Keratinocyte (primary cell): Measurements from ENCODE around the gene HADH.

Source experiments
- CTCF ChIP-seq, 3 experiments: IDR thresholded peaks in 1 of 3; conservative IDR thresholded peaks in 1 of 3; optimal IDR thresholded peaks in 1 of 3; 2 replicates in 2 of 3; 3 replicates in 1 of 3; pipeline versions ENCODE3 to v1.5.1; 2011; ENCODE audit warnings: low read length in 3 of 3, mild to moderate bottlenecking in 3 of 3, moderate library complexity in 2 of 3, control low read depth in 1 of 3, inconsistent platforms in 1 of 3; ENCODE audit not compliant: insufficient read depth in 2 of 3; ENCODE audit errors: extremely low read depth in 1 of 3
- EZH2 ChIP-seq: IDR thresholded peaks from one replicate; pipeline ENCODE4 v1.6.1; 2012; ENCODE audit warnings: inconsistent platforms, mild to moderate bottlenecking, low read length, moderate library complexity

- TF ChIP-seq CTCF (optimal IDR thresholded peaks at IDR 0.05 in 1 of 3, IDR thresholded peaks at IDR 0.05 in 1 of 3, conservative IDR thresholded peaks at IDR 0.05 in 1 of 3; ENCODE audit: extremely low read depth in 1 of 3, insufficient read depth in 2 of 3, low read length in 3 of 3) (no peak), EZH2 (no peak)
Measured at GRCh38 chr4:107994894-107995293, 5.2 kb downstream of the HADH start.
